Common myeloid progenitor, CD34-positive (primary cell): Measurements from ENCODE around the gene ADISSP.

Experiments
- CTCF ChIA-PET: fragments of 350-600 bp; sonication (Branson Sonifier 250); formaldehyde crosslinking; loops from one replicate; lab custom pipeline; 2021; ENCODE audit warnings: antibody characterized with exemption; lab: Charles Lee
- POLR2A ChIA-PET: fragments of 350-600 bp; sonication (Branson Sonifier 250); formaldehyde crosslinking; loops from one replicate; lab custom pipeline; 2021; ENCODE audit warnings: antibody characterized with exemption; lab: Charles Lee
- DNase-seq, 3 donors: peaks; one replicate each; pipeline versions ENCODE4 v3.0.0 to v3.0.0-alpha.2; 2013
- H3K27ac ChIP-seq, 2 experiments: 1 replicate in 1 of 2; 2 replicates in 1 of 2; pipeline ENCODE4 v1.7.0; 2013; ENCODE audit warnings: inconsistent platforms in 2 of 2, low read length in 2 of 2, mild to moderate bottlenecking in 2 of 2, low read depth in 1 of 2, moderate library complexity in 1 of 2; ENCODE audit not compliant: severe bottlenecking in 2 of 2, insufficient read depth in 1 of 2, poor library complexity in 1 of 2
- H3K27me3 ChIP-seq, 5 experiments: replicated peaks in 2 of 5; 1 replicate in 3 of 5; 2 replicates in 2 of 5; pipeline versions ENCODE4 v1.6.1 to v1.7.0; 2013; ENCODE audit warnings: low read length in 4 of 5, mild to moderate bottlenecking in 2 of 5, moderate library complexity in 2 of 5, inconsistent platforms in 1 of 5; ENCODE audit not compliant: insufficient read depth in 5 of 5, control insufficient read depth in 4 of 5
- H3K36me3 ChIP-seq, 4 experiments: 1 replicate in 2 of 4; 2 replicates in 2 of 4; pipeline versions ENCODE4 v1.6.1 to v1.7.0; 2013; ENCODE audit warnings: low read length in 3 of 4, control low read depth in 1 of 4, mild to moderate bottlenecking in 1 of 4; ENCODE audit not compliant: control insufficient read depth in 4 of 4, insufficient read depth in 4 of 4
- H3K4me1 ChIP-seq, 4 experiments: 1 replicate in 3 of 4; 2 replicates in 1 of 4; pipeline versions ENCODE4 v1.6.1 to v1.7.1; 2013; ENCODE audit warnings: low read length in 3 of 4, mild to moderate bottlenecking in 3 of 4, control low read depth in 1 of 4, inconsistent platforms in 1 of 4, moderate library complexity in 1 of 4; ENCODE audit not compliant: control insufficient read depth in 4 of 4, insufficient read depth in 4 of 4; ENCODE audit errors: control extremely low read depth in 1 of 4
- H3K4me3 ChIP-seq, 7 experiments: 1 replicate in 4 of 7; 2 replicates in 3 of 7; pipeline versions ENCODE4 v1.5.1 to v1.7.0; 2013; ENCODE audit warnings: mild to moderate bottlenecking in 7 of 7, low read length in 6 of 7, moderate library complexity in 6 of 7, inconsistent platforms in 2 of 7, low read depth in 2 of 7, control low read depth in 1 of 7; ENCODE audit not compliant: insufficient read depth in 4 of 7, control insufficient read depth in 1 of 7; ENCODE audit errors: extremely low read depth in 1 of 7
- H3K9me3 ChIP-seq, 5 experiments: 1 replicate in 4 of 5; 2 replicates in 1 of 5; pipeline versions ENCODE4 v1.6.1 to v1.7.1; 2013; ENCODE audit warnings: low read length in 4 of 5, mild to moderate bottlenecking in 2 of 5, inconsistent platforms in 1 of 5, low read depth in 1 of 5, moderate library complexity in 1 of 5; ENCODE audit not compliant: control insufficient read depth in 4 of 5, insufficient read depth in 2 of 5; ENCODE audit errors: control extremely low read depth in 1 of 5
- WGBS: methylation state at CpG from one replicate; pipeline ENCODE4 v1.1.5; 2013; ENCODE audit not compliant: insufficient coverage; 5-methylcytosine and 5-hydroxymethylcytosine counted together

Gene ADISSP

DNA sequence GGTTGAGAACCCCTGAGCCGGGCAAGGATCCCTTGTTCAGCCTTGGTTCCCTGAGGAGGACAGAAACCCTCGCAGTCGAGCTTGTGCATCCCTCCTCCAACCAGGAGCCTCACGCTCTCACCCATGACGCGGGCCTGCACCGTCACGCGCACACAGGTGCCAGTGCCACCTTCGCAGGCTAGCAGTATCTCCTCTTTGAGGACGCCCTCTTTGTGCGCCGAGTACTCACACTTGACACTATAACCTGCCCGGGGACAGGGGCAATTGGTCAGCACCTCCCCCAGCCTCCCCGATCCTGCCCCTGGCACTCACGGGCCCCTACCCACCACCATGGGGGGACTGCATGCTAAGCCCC is 13.3 kb downstream of the ADISSP start:
- WGBS, result 98% methylated on average over 14 of the region's 16 CpGs
- H3K4me1 ChIP-seq, result peaks cover 0 to 21% (median 8%) of the 10 kb centered on the region in 4 experiments
- no peak overlapping the region for H3K4me3 ChIP-seq
- H3K27me3 ChIP-seq, result peaks cover 0 to 2% (median 0%) of the 10 kb centered on the region in 5 experiments
- ChIA-PET CTCF (interaction anchor here (0.8 to 16.4 kb wide), 5 partner anchors 10 to 100 kb away, joined by 3 to 216 read pairs (median 5); partner anchors contain the start of gene ADISSP), POLR2A (no interaction called here)
- peaks cover 0 to 47% (median 21%) of the 10 kb centered on the region in 4 experiments for H3K36me3 ChIP-seq
- no peak overlapping the region for H3K27ac ChIP-seq
- DNase-seq, result no peak
- H3K9me3 ChIP-seq, result no peaks in the 10 kb centered on the region

DNA sequence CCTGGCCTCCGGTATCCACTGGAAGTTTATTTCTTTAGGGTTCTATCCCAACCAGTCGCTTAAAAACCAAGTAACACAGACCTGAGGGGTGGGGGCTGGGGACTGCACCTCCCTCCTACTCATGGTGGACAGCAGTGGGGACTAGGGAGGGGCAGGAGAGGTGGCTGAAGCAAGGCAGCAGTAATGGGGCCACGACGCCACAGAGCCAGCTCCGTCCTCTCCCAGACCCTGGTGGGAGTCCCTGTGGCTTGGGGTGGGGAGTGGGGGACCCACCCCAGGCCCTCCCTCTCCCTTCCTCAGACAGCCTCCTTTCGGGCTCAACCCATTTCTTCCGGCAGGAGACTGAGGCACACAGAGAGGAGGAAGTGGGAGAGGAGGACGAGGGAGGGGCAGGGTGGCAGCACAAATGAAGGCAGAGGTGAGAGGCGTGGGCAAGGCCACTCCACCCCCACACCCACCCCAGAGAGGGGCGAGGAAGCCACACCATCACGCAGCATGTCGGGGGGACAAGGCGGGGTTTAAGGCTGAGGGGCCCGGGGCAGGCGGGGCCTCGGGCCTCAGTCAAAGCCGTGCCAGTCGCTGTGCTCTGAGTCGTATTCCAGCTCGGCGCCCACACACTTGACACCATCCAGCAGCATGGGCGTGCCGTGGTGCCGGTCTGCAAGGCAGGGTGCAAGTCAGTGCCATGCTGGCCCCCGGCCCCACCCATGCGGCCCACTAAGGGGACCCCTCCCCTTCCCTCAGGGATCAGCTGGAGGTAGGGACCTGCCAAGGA is 13.9 kb downstream of the ADISSP start:
- Histone ChIP-seq H3K4me3 (no peak overlapping the region), H3K4me1 (peaks cover 0 to 21% (median 8%) of the 10 kb centered on the region in 4 experiments), H3K36me3 (peaks cover 0 to 42% (median 19%) of the 10 kb centered on the region in 4 experiments), H3K27ac (no peak overlapping the region), H3K9me3 (no peaks in the 10 kb centered on the region), H3K27me3 (peaks cover 0 to 2% (median 0%) of the 10 kb centered on the region in 5 experiments)
- DNase-seq, result no peak
- ChIA-PET POLR2A (no interaction called here), CTCF (interaction anchor here (0.7 to 16.4 kb wide), 11 partner anchors 10 to 101 kb away, joined by 3 to 216 read pairs (median 5); partner anchors contain the start of gene ADISSP)
- WGBS, result 97% methylated on average over 12 of the region's 26 CpGs

DNA sequence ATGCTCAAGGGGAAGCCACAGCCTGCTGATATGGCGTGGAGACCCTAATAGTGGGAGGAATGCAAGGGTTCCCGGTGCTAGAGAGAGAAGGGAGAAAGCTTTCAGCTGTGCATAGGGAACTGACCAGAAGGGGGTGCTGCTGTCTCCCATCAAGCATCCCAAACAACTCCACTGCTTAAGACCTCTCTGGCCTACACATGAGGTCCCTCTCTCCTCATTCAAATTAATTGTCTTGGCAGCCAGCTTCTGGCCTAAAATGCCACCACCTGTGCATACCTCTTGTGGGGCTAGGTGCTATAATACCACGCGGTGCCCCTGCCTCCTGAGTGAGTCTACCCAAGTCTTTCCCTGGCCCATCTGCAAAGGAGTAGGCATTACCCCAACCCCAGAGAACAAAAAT is 14.5 kb downstream of the ADISSP start:
- Histone ChIP-seq H3K36me3 (peaks cover 0 to 36% (median 17%) of the 10 kb centered on the region in 4 experiments), H3K27me3 (peaks cover 0 to 2% (median 0%) of the 10 kb centered on the region in 5 experiments), H3K9me3 (no peaks in the 10 kb centered on the region), H3K4me3 (no peak overlapping the region), H3K27ac (no peak overlapping the region), H3K4me1 (peaks cover 0 to 21% (median 8%) of the 10 kb centered on the region in 4 experiments)
- 70% methylated on average over 3 of the region's 4 CpGs for WGBS
- DNase-seq, result peak; percentile 75 to 87 (median 81)
- ChIA-PET CTCF (interaction anchor here (0.7 to 16.4 kb wide), 10 partner anchors 9 to 334 kb away, joined by 3 to 216 read pairs (median 4); partner anchors contain the start of gene ADISSP), POLR2A (no interaction called here)

DNA sequence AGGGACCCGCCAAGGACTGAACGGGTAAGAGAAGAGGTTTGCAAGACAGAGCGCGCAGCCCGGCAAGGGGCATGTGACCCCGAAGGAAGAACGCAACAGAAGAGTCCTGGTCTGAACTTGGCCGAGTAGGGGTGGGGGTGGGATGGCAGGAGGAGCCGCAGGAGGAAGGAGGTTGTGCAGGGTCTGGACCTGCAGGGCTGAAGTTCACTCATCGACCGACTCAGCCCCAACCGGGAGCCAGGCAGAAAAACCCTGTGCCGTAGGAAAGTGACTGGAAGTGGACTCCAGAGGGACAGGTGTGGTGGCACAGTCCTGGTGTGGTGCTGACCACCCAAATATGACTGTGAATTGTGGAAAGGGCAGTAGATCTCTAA is 15.2 kb downstream of the ADISSP start:
- WGBS, result 35% methylated on average over 8 of the region's 13 CpGs
- peak overlapping the region in 4 of 7 experiments; percentile 23 to 65 (median 62) for H3K4me3 ChIP-seq
- ChIA-PET CTCF (interaction anchor here (1.0 to 16.4 kb wide), 9 partner anchors 8 to 334 kb away, joined by 3 to 216 read pairs (median 6); partner anchors contain the start of gene ADISSP), POLR2A (no interaction called here)
- peaks cover 0 to 2% (median 0%) of the 10 kb centered on the region in 5 experiments for H3K27me3 ChIP-seq
- DNase-seq, result no peak
- peaks cover 0 to 34% (median 16%) of the 10 kb centered on the region in 4 experiments for H3K36me3 ChIP-seq
- no peak overlapping the region for H3K27ac ChIP-seq
- peaks cover 0 to 21% (median 8%) of the 10 kb centered on the region in 4 experiments for H3K4me1 ChIP-seq
- no peaks in the 10 kb centered on the region for H3K9me3 ChIP-seq

DNA sequence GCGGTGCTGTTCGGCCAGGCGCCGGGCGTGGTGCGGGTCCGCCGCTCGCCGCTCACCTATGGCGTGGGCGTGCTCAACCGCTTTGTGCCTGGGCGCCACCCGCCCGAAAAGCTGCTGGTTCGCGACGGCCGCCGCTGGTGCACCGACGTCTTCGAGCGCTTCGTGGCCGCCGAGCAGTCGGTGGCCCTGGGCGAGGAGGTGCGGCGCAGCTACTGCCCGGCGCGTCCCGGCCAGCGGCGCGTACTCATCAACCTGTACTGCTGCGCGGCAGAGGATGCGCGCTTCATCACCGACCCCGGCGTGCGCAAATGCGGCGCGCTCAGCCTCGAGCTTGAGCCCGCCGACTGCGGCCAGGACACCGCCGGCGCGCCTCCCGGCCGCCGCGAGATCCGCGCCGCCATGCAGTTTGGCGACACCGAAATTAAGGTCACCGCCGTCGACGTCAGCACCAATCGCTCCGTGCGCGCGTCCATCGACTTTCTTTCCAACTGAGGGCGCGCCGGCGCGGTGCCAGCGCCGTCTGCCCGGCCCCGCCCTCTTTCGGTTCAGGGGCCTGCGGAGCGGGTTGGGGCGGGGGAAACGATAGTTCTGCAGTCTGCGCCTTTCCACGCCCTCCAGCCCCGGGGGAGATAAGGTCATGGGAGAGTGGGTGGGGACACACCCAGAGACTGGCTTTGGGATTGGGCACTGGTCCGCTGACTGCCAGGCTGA is 15.7 kb downstream of the ADISSP start:
- ChIA-PET POLR2A (interaction anchor here (0.6 kb wide), 1 partner anchor 1294 kb away, joined by 4 read pairs; no protein-coding TSS in a partner anchor), CTCF (interaction anchor here (1.0 to 16.4 kb wide), 10 partner anchors 8 to 335 kb away, joined by 3 to 216 read pairs (median 8); partner anchors contain the start of genes ADISSP and SIGLEC1)
- H3K27me3 ChIP-seq, result peaks cover 0 to 4% (median 0%) of the 10 kb centered on the region in 5 experiments
- WGBS, result 48% methylated on average over 73 of the region's 95 CpGs
- DNase-seq, result peak; percentile 65 to 86 (median 78)
- peaks cover 0 to 34% (median 16%) of the 10 kb centered on the region in 4 experiments for H3K36me3 ChIP-seq
- peak overlapping the region in 5 of 7 experiments; percentile 23 to 65 (median 61) for H3K4me3 ChIP-seq
- H3K9me3 ChIP-seq, result no peaks in the 10 kb centered on the region
- peaks cover 0 to 21% (median 8%) of the 10 kb centered on the region in 4 experiments for H3K4me1 ChIP-seq
- no peak overlapping the region for H3K27ac ChIP-seq

DNA sequence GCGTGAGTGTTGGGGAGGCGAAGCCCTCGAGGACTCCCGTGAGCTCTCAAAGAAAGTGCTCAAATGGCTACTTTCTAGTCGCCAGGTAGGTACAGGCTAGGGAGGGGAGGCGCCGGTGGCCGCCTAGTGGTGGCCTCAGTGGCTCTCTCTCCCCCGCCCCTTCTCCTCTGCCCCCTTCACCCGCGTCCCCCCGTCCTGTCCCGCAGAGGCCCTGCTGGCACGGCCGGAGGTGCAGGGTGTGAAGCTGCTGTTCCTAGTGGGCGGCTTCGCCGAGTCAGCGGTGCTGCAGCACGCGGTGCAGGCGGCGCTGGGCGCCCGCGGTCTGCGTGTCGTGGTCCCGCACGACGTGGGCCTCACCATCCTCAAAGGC is 16.3 kb downstream of the ADISSP start:
- H3K4me3 ChIP-seq, result peak overlapping the region in 2 of 7 experiments; percentile 61 to 65
- ChIA-PET POLR2A (interaction anchor here (0.6 kb wide), 1 partner anchor 1293 kb away, joined by 4 read pairs; no protein-coding TSS in a partner anchor), CTCF (interaction anchor here (1.0 to 16.4 kb wide), 11 partner anchors 9 to 75 kb away, joined by 3 to 216 read pairs (median 8); partner anchors contain the start of genes ADISSP and SIGLEC1)
- H3K9me3 ChIP-seq, result no peaks in the 10 kb centered on the region
- peaks cover 0 to 29% (median 15%) of the 10 kb centered on the region in 4 experiments for H3K36me3 ChIP-seq
- DNase-seq, result no peak
- WGBS, result 92% methylated on average over 23 of the region's 31 CpGs
- no peak overlapping the region for H3K27ac ChIP-seq
- peaks cover 0 to 4% (median 0%) of the 10 kb centered on the region in 5 experiments for H3K27me3 ChIP-seq
- H3K4me1 ChIP-seq, result peaks cover 0 to 21% (median 8%) of the 10 kb centered on the region in 4 experiments
